ENCODE data around the gene SLC8A1. TPM values are rescaled to one million over a fixed set of nuclear protein-coding genes. Genes with fewer than 3 reads are reported as not detected.

SLC8A1 gene
- polyA plus RNA-seq, 3 donors = 16.9 to 18.2 (median 18.0) TPM

GRCh38 chr2:40260437-40260836 lies 191.5 kb downstream of the SLC8A1 start:
- Mint-ChIP-seq H3K36me3 (peaks cover 6 to 14% of the 10 kb centered on the region in 2 donors), H3K27me3 (ENCODE audit: low read depth in 3 of 3) (peaks cover 0 to 1% (median 0%) of the 10 kb centered on the region in 3 donors), H3K4me3 (no peak overlapping the region), H3K27ac (no peak overlapping the region), H3K9me3 (peaks cover 0 to 3% (median 0%) of the 10 kb centered on the region in 7 donors), H3K4me1 (peaks cover 21% of the 10 kb centered on the region)
- H3K27ac ChIP-seq (ENCODE audit: low read depth in 1 of 2, low read length in 2 of 2) = peak overlapping the region in 1 of 2 donors; percentile 11
- intact Hi-C loops (cut with micrococcal nuclease) = no loop called here
- no peaks in the 10 kb centered on the region for H3K9me3 ChIP-seq (replicated peaks in 1 of 2; ENCODE audit: control insufficient read depth in 1 of 2, insufficient read depth in 1 of 2, low read length in 2 of 2)
- no peak for DNase-seq
- peaks cover 81% of the 10 kb centered on the region for H4K20me1 ChIP-seq (ENCODE audit: insufficient read depth, low read length)
- no peak overlapping the region for H3K9ac ChIP-seq (ENCODE audit: insufficient read depth, low read length, poor library complexity, severe bottlenecking)
- no peaks in the 10 kb centered on the region for H3K27me3 ChIP-seq (ENCODE audit: control insufficient read depth in 2 of 2, insufficient read depth in 2 of 2, low read length in 2 of 2)
- H3K4me3 ChIP-seq (replicated peaks in 1 of 3; ENCODE audit: low read depth in 2 of 3, low read length in 3 of 3) = no peak overlapping the region
- TF ChIP-seq, protein P1, sequence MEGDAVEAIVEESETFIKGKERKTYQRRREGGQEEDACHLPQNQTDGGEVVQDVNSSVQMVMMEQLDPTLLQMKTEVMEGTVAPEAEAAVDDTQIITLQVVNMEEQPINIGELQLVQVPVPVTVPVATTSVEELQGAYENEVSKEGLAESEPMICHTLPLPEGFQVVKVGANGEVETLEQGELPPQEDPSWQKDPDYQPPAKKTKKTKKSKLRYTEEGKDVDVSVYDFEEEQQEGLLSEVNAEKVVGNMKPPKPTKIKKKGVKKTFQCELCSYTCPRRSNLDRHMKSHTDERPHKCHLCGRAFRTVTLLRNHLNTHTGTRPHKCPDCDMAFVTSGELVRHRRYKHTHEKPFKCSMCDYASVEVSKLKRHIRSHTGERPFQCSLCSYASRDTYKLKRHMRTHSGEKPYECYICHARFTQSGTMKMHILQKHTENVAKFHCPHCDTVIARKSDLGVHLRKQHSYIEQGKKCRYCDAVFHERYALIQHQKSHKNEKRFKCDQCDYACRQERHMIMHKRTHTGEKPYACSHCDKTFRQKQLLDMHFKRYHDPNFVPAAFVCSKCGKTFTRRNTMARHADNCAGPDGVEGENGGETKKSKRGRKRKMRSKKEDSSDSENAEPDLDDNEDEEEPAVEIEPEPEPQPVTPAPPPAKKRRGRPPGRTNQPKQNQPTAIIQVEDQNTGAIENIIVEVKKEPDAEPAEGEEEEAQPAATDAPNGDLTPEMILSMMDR (IDR thresholded peaks at IDR 0.05) = no peak
- no peak overlapping the region for H3K4me2 ChIP-seq (replicated peaks; ENCODE audit: extremely low read depth, low read length, poor library complexity, severe bottlenecking)
- H3K4me1 ChIP-seq (ENCODE audit: control insufficient read depth in 1 of 2, insufficient read depth in 2 of 2, low read length in 2 of 2) = peaks cover 5 to 7% of the 10 kb centered on the region in 2 donors
- WGBS (ENCODE audit: insufficient coverage) = no CpG with 5 or more reads among the region's 2 CpGs
- H2AFZ ChIP-seq (ENCODE audit: insufficient read depth, low read depth, low read length, poor library complexity, severe bottlenecking) = no peak overlapping the region
- peaks cover 0 to 15% of the 10 kb centered on the region in 2 donors for H3K36me3 ChIP-seq (replicated peaks in 1 of 2; ENCODE audit: control insufficient read depth in 1 of 2, insufficient read depth in 2 of 2, low read length in 2 of 2)
- H3K79me2 ChIP-seq (ENCODE audit: insufficient read depth, low read length) = peaks cover 20% of the 10 kb centered on the region

DNA sequence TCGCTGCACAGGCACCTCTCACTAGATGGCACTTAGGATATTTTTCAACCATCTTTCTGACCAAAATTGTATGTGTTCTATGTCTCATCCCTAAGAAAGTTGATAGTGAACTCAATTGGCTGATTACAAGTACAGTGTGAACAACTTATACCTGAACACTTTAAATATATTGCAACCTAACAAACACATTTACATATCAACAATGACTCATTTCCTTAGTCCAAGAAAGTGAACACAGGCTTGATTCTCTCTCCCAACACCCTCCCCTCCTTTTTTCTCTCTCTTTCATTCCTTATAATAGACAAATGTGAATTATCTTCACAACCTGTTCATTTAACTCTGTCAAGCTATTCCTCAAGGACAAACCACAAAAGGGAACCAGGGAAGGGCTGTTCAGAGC lies 192.0 kb downstream of the SLC8A1 start:
- no peak for DNase-seq
- peaks cover 81% of the 10 kb centered on the region for H4K20me1 ChIP-seq (ENCODE audit: insufficient read depth, low read length)
- no peak overlapping the region for H3K4me3 ChIP-seq (replicated peaks in 1 of 3; ENCODE audit: low read depth in 2 of 3, low read length in 3 of 3)
- peak overlapping the region in 1 of 7 donors; percentile 13 for H3K27ac Mint-ChIP-seq
- H2AFZ ChIP-seq (ENCODE audit: insufficient read depth, low read depth, low read length, poor library complexity, severe bottlenecking) = no peak overlapping the region
- peaks cover 0 to 3% (median 0%) of the 10 kb centered on the region in 7 donors for H3K9me3 Mint-ChIP-seq
- peaks cover 21% of the 10 kb centered on the region for H3K4me1 Mint-ChIP-seq
- intact Hi-C loops (cut with micrococcal nuclease) = no loop called here
- H3K36me3 ChIP-seq (replicated peaks in 1 of 2; ENCODE audit: control insufficient read depth in 1 of 2, insufficient read depth in 2 of 2, low read length in 2 of 2) = peaks cover 0 to 10% of the 10 kb centered on the region in 2 donors
- peaks cover 21% of the 10 kb centered on the region for H3K79me2 ChIP-seq (ENCODE audit: insufficient read depth, low read length)
- H3K9me3 ChIP-seq (replicated peaks in 1 of 2; ENCODE audit: control insufficient read depth in 1 of 2, insufficient read depth in 1 of 2, low read length in 2 of 2) = no peaks in the 10 kb centered on the region
- no peak overlapping the region for H3K9ac ChIP-seq (ENCODE audit: insufficient read depth, low read length, poor library complexity, severe bottlenecking)
- peaks cover 0 to 1% (median 0%) of the 10 kb centered on the region in 3 donors for H3K27me3 Mint-ChIP-seq (ENCODE audit: low read depth in 3 of 3)
- TF ChIP-seq, protein P1 (IDR thresholded peaks at IDR 0.05) = no peak
- peaks cover 5 to 7% of the 10 kb centered on the region in 2 donors for H3K4me1 ChIP-seq (ENCODE audit: control insufficient read depth in 1 of 2, insufficient read depth in 2 of 2, low read length in 2 of 2)
- no peak overlapping the region for H3K4me2 ChIP-seq (replicated peaks; ENCODE audit: extremely low read depth, low read length, poor library complexity, severe bottlenecking)
- H3K36me3 Mint-ChIP-seq = peaks cover 5 to 13% of the 10 kb centered on the region in 2 donors
- H3K27me3 ChIP-seq (ENCODE audit: control insufficient read depth in 2 of 2, insufficient read depth in 2 of 2, low read length in 2 of 2) = no peaks in the 10 kb centered on the region
- H3K4me3 Mint-ChIP-seq = no peak overlapping the region
- no peak overlapping the region for H3K27ac ChIP-seq (ENCODE audit: low read depth in 1 of 2, low read length in 2 of 2)
- no CpG with 5 or more reads among the region's 1 CpG for WGBS (ENCODE audit: insufficient coverage)

All from CD14-positive monocyte (primary cell).